ENCODE measurements around the gene BAG1. TPM values are rescaled to one million over a fixed set of nuclear protein-coding genes. Genes with fewer than 3 reads are reported as not detected.

BAG1 gene
- total and polyA plus RNA-seq, 7 experiments from 2014 or later, result 48.6 to 90.5 (median 65.0) TPM

- Mint-ChIP-seq H3K4me1 (peaks cover 36 to 67% (median 58%) of the 10 kb centered on the region in 7 donors), H3K4me3 (peak overlapping the region; percentile 82 to 98 (median 92)), H3K9me3 (no peaks in the 10 kb centered on the region), H3K27me3 (peaks cover 0 to 2% (median 0%) of the 10 kb centered on the region in 5 donors), H3K36me3 (peaks cover 10 to 38% (median 14%) of the 10 kb centered on the region in 5 donors), H3K27ac (peak overlapping the region; percentile 52 to 98 (median 88))
- H3K9me3 ChIP-seq (ENCODE audit: control insufficient read depth in 2 of 3, low read length in 3 of 3), result no peaks in the 10 kb centered on the region
- ATAC-seq (no peak), DNase-seq (peak in 5 of 9 donors; percentile 2 to 57 (median 25))
- intact Hi-C loops (cut with micrococcal nuclease), result loop anchor here (1.0 to 10.0 kb wide), 16 partner anchors 26 to 1258 kb away; partner anchors contain the start of genes APTX (in 2 of the 2), DNAJA1 (in 2 of the 2), NFX1 (in 2 of the 2) and NOL6 (in 2 of the 2)
- H3K27ac ChIP-seq (ENCODE audit: low read depth, low read length), result peak overlapping the region; percentile 88
- H3K27me3 ChIP-seq (ENCODE audit: control insufficient read depth in 2 of 2, insufficient read depth in 2 of 2, low read length in 2 of 2), result no peaks in the 10 kb centered on the region
- peaks cover 15 to 34% of the 10 kb centered on the region in 2 donors for H3K4me1 ChIP-seq (ENCODE audit: control insufficient read depth in 2 of 2, insufficient read depth in 2 of 2, low read length in 2 of 2)
- ChIA-PET CTCF (interaction anchor here (1.0 to 1.8 kb wide), 2 partner anchors 23 to 30 kb away, joined by 3 to 6 read pairs; no protein-coding TSS in a partner anchor), POLR2A (interaction anchor here (0.6 to 3.8 kb wide), 5 partner anchors 21 to 691 kb away, joined by 3 to 29 read pairs (median 4); partner anchors contain the start of genes NFX1 and SMU1)
- peak overlapping the region; percentile 95 for H3K4me3 ChIP-seq (ENCODE audit: low read length)
- peaks cover 8 to 62% (median 19%) of the 10 kb centered on the region in 3 experiments for H3K36me3 ChIP-seq (ENCODE audit: control insufficient read depth in 2 of 3, insufficient read depth in 3 of 3, low read length in 3 of 3)
Observed at GRCh38 chr9:33264003-33264472, 470 bp downstream of the BAG1 start.

- no peak for ATAC-seq
- Mint-ChIP-seq H3K4me3 (peak overlapping the region; percentile 82 to 98 (median 92)), H3K36me3 (peaks cover 10 to 43% (median 18%) of the 10 kb centered on the region in 5 donors), H3K9me3 (no peaks in the 10 kb centered on the region), H3K27ac (peak overlapping the region; percentile 52 to 98 (median 88)), H3K4me1 (peaks cover 36 to 66% (median 57%) of the 10 kb centered on the region in 7 donors), H3K27me3 (peaks cover 0 to 2% (median 0%) of the 10 kb centered on the region in 5 donors)
- peak in 3 of 9 donors; percentile 10 to 23 (median 15) for DNase-seq
- no peaks in the 10 kb centered on the region for H3K27me3 ChIP-seq (ENCODE audit: control insufficient read depth in 2 of 2, insufficient read depth in 2 of 2, low read length in 2 of 2)
- ChIA-PET CTCF (interaction anchor here (1.0 to 1.8 kb wide), 2 partner anchors 24 to 31 kb away, joined by 3 to 6 read pairs; no protein-coding TSS in a partner anchor), POLR2A (interaction anchor here (1.3 to 3.8 kb wide), 3 partner anchors 27 to 235 kb away, joined by 3 to 29 read pairs (median 6); partner anchors contain the start of genes NFX1 and SMU1)
- H3K4me3 ChIP-seq (ENCODE audit: low read length), result peak overlapping the region; percentile 95
- H3K36me3 ChIP-seq (ENCODE audit: control insufficient read depth in 2 of 3, insufficient read depth in 3 of 3, low read length in 3 of 3), result peaks cover 12 to 62% (median 19%) of the 10 kb centered on the region in 3 experiments
- no peaks in the 10 kb centered on the region for H3K9me3 ChIP-seq (ENCODE audit: control insufficient read depth in 2 of 3, low read length in 3 of 3)
- intact Hi-C loops (cut with micrococcal nuclease), result loop anchor here (1.0 to 10.0 kb wide), 16 partner anchors 27 to 1259 kb away; partner anchors contain the start of genes APTX (in 2 of the 2), DNAJA1 (in 2 of the 2), NFX1 (in 2 of the 2) and NOL6 (in 2 of the 2)
- peak overlapping the region; percentile 88 for H3K27ac ChIP-seq (ENCODE audit: low read depth, low read length)
- peaks cover 15 to 34% of the 10 kb centered on the region in 2 donors for H3K4me1 ChIP-seq (ENCODE audit: control insufficient read depth in 2 of 2, insufficient read depth in 2 of 2, low read length in 2 of 2)
Observed at GRCh38 chr9:33263131-33264002, 1.1 kb downstream of the BAG1 start.

- DNase-seq (no peak), ATAC-seq (no peak)
- peaks cover 12 to 14% of the 10 kb centered on the region in 2 donors for H3K4me1 ChIP-seq (ENCODE audit: control insufficient read depth in 2 of 2, insufficient read depth in 2 of 2, low read length in 2 of 2)
- H3K27ac ChIP-seq (ENCODE audit: low read depth, low read length), result no peak overlapping the region
- H3K4me1 Mint-ChIP-seq, result peaks cover 16 to 38% (median 29%) of the 10 kb centered on the region in 7 donors
- no peak overlapping the region for H3K4me3 ChIP-seq (ENCODE audit: low read length)
- ChIA-PET POLR2A (no interaction called here), CTCF (no interaction called here)
- peaks cover 16 to 66% (median 32%) of the 10 kb centered on the region in 3 experiments for H3K36me3 ChIP-seq (ENCODE audit: control insufficient read depth in 2 of 3, insufficient read depth in 3 of 3, low read length in 3 of 3)
- H3K9me3 Mint-ChIP-seq, result no peaks in the 10 kb centered on the region
- intact Hi-C loops (cut with micrococcal nuclease), result loop anchor here (5.0 to 10.0 kb wide), 3 partner anchors 214 to 1262 kb away; partner anchors contain the start of genes ACO1 (in 1 of the 2), ENHO (in 1 of the 2) and NOL6 (in 1 of the 2)
- H3K27me3 ChIP-seq (ENCODE audit: control insufficient read depth in 2 of 2, insufficient read depth in 2 of 2, low read length in 2 of 2), result no peaks in the 10 kb centered on the region
- H3K27ac Mint-ChIP-seq, result peak overlapping the region in 2 of 9 donors; percentile 3 to 59
- H3K27me3 Mint-ChIP-seq, result peaks cover 0 to 2% (median 0%) of the 10 kb centered on the region in 5 donors
- H3K36me3 Mint-ChIP-seq, result peaks cover 5 to 47% (median 23%) of the 10 kb centered on the region in 5 donors
- no peaks in the 10 kb centered on the region for H3K9me3 ChIP-seq (ENCODE audit: control insufficient read depth in 2 of 3, low read length in 3 of 3)
- H3K4me3 Mint-ChIP-seq, result no peak overlapping the region
Observed at GRCh38 chr9:33260372-33260771, 4.1 kb downstream of the BAG1 start.

GRCh38 chr9:33257276-33257675, 7.2 kb downstream of the BAG1 start:
- H3K4me1 Mint-ChIP-seq, result peaks cover 0 to 21% (median 8%) of the 10 kb centered on the region in 7 donors
- no peaks in the 10 kb centered on the region for H3K4me1 ChIP-seq (ENCODE audit: control insufficient read depth in 2 of 2, insufficient read depth in 2 of 2, low read length in 2 of 2)
- ATAC-seq, result no peak
- H3K9me3 Mint-ChIP-seq, result no peaks in the 10 kb centered on the region
- ChIA-PET CTCF (no interaction called here), POLR2A (no interaction called here)
- H3K27me3 ChIP-seq (ENCODE audit: control insufficient read depth in 2 of 2, insufficient read depth in 2 of 2, low read length in 2 of 2), result no peaks in the 10 kb centered on the region
- H3K36me3 ChIP-seq (ENCODE audit: control insufficient read depth in 2 of 3, insufficient read depth in 3 of 3, low read length in 3 of 3), result peaks cover 19 to 91% (median 32%) of the 10 kb centered on the region in 3 experiments
- no peak overlapping the region for H3K4me3 Mint-ChIP-seq
- intact Hi-C loops (cut with micrococcal nuclease), result no loop called here
- no peak overlapping the region for H3K27ac Mint-ChIP-seq
- DNase-seq, result no peak
- no peak overlapping the region for H3K27ac ChIP-seq (ENCODE audit: low read depth, low read length)
- H3K4me3 ChIP-seq (ENCODE audit: low read length), result no peak overlapping the region
- H3K27me3 Mint-ChIP-seq, result no peaks in the 10 kb centered on the region
- no peaks in the 10 kb centered on the region for H3K9me3 ChIP-seq (ENCODE audit: control insufficient read depth in 2 of 3, low read length in 3 of 3)
- H3K36me3 Mint-ChIP-seq, result peaks cover 19 to 59% (median 36%) of the 10 kb centered on the region in 5 donors

GRCh38 chr9:33256236-33256635, 8.3 kb downstream of the BAG1 start:
- no peaks in the 10 kb centered on the region for H3K9me3 Mint-ChIP-seq
- H3K36me3 Mint-ChIP-seq, result peaks cover 19 to 59% (median 33%) of the 10 kb centered on the region in 5 donors
- H3K27me3 Mint-ChIP-seq, result no peaks in the 10 kb centered on the region
- H3K4me1 Mint-ChIP-seq, result peaks cover 0 to 18% (median 7%) of the 10 kb centered on the region in 7 donors
- POLR2A ChIA-PET, result no interaction called here
- intact Hi-C loops (cut with micrococcal nuclease), result no loop called here
- no peak for ATAC-seq
- no peaks in the 10 kb centered on the region for H3K9me3 ChIP-seq (ENCODE audit: control insufficient read depth in 2 of 3, low read length in 3 of 3)
- H3K36me3 ChIP-seq (ENCODE audit: control insufficient read depth in 2 of 3, insufficient read depth in 3 of 3, low read length in 3 of 3), result peaks cover 19 to 83% (median 32%) of the 10 kb centered on the region in 3 experiments
- CTCF ChIA-PET, result no interaction called here
- no peak overlapping the region for H3K4me3 Mint-ChIP-seq
- H3K27me3 ChIP-seq (ENCODE audit: control insufficient read depth in 2 of 2, insufficient read depth in 2 of 2, low read length in 2 of 2), result no peaks in the 10 kb centered on the region
- H3K4me3 ChIP-seq (ENCODE audit: low read length), result no peak overlapping the region
- H3K4me1 ChIP-seq (ENCODE audit: control insufficient read depth in 2 of 2, insufficient read depth in 2 of 2, low read length in 2 of 2), result no peaks in the 10 kb centered on the region
- H3K27ac ChIP-seq (ENCODE audit: low read depth, low read length), result no peak overlapping the region
- no peak for DNase-seq
- H3K27ac Mint-ChIP-seq, result no peak overlapping the region

GRCh38 chr9:33255471-33255870, 9.0 kb downstream of the BAG1 start:
- Mint-ChIP-seq H3K27me3 (no peaks in the 10 kb centered on the region), H3K9me3 (no peaks in the 10 kb centered on the region), H3K4me3 (no peak overlapping the region), H3K27ac (no peak overlapping the region), H3K4me1 (peaks cover 0 to 13% (median 4%) of the 10 kb centered on the region in 7 donors), H3K36me3 (peaks cover 16 to 52% (median 32%) of the 10 kb centered on the region in 5 donors)
- Histone ChIP-seq H3K9me3 (ENCODE audit: control insufficient read depth in 2 of 3, low read length in 3 of 3) (no peaks in the 10 kb centered on the region), H3K27ac (ENCODE audit: low read depth, low read length) (no peak overlapping the region), H3K4me1 (ENCODE audit: control insufficient read depth in 2 of 2, insufficient read depth in 2 of 2, low read length in 2 of 2) (no peaks in the 10 kb centered on the region), H3K4me3 (ENCODE audit: low read length) (no peak overlapping the region), H3K36me3 (ENCODE audit: control insufficient read depth in 2 of 3, insufficient read depth in 3 of 3, low read length in 3 of 3) (peaks cover 17 to 78% (median 25%) of the 10 kb centered on the region in 3 experiments), H3K27me3 (ENCODE audit: control insufficient read depth in 2 of 2, insufficient read depth in 2 of 2, low read length in 2 of 2) (no peaks in the 10 kb centered on the region)
- POLR2A ChIA-PET, result interaction anchor here (0.9 kb wide), 1 partner anchor 10 kb away, joined by 3 read pairs; the partner anchor contains the start of genes BAG1 and CHMP5
- DNase-seq (no peak), ATAC-seq (no peak)
- intact Hi-C loops (cut with micrococcal nuclease), result no loop called here
- CTCF ChIA-PET, result no interaction called here
